CD8-positive, alpha-beta memory T cell (primary cell): ENCODE data around the gene OSBPL9. TPM values are rescaled to one million over a fixed set of nuclear protein-coding genes. Genes with fewer than 3 reads are reported as not detected.
A peak's percentile ranks its signal among the peaks of the same experiment; 100 is the strongest.

Experiments
- CTCF ChIA-PET: fragments of 350-600 bp; sonication (Branson Sonifier 250); formaldehyde crosslinking; loops from one replicate; lab custom pipeline; 2021; ENCODE audit warnings: antibody characterized with exemption; lab: Charles Lee
- POLR2A ChIA-PET: fragments of 350-600 bp; sonication (Branson Sonifier 250); formaldehyde crosslinking; loops from one replicate; lab custom pipeline; 2021; ENCODE audit warnings: antibody characterized with exemption; lab: Charles Lee
- DNase-seq, 5 donors: peaks; one replicate each; pipeline versions ENCODE4 v3.0.0 to v3.0.0-alpha.2; 2020 to 2022; ENCODE audit warnings: mixed read lengths in 1 of 5
- H3K27ac ChIP-seq: one replicate; pipeline ENCODE4 v1.7.0; 2013; ENCODE audit warnings: low read depth, mild to moderate bottlenecking, low read length, moderate library complexity
- H3K27me3 ChIP-seq: 2 replicates; pipeline ENCODE4 v1.7.0; 2013; ENCODE audit warnings: low read length, mild to moderate bottlenecking; ENCODE audit not compliant: insufficient read depth, poor library complexity, severe bottlenecking
- H3K36me3 ChIP-seq: 2 replicates; pipeline ENCODE4 v1.7.0; 2013; ENCODE audit warnings: mild to moderate bottlenecking, low read length, moderate library complexity; ENCODE audit not compliant: insufficient read depth
- H3K4me1 ChIP-seq: 2 replicates; pipeline ENCODE4 v1.7.0; 2013; ENCODE audit warnings: mild to moderate bottlenecking, low read length, moderate library complexity; ENCODE audit not compliant: insufficient read depth
- H3K4me3 ChIP-seq: 2 replicates; pipeline ENCODE4 v1.7.0; 2013; ENCODE audit warnings: mild to moderate bottlenecking, low read length
- H3K9me3 ChIP-seq: 2 replicates; pipeline ENCODE4 v1.7.0; 2013; ENCODE audit warnings: mild to moderate bottlenecking, low read length
- H3K27ac Mint-ChIP-seq, 8 donors: one replicate each; pipeline ENCODE4 v1.8.0; 2020 to 2021; ENCODE audit warnings: mixed read lengths in 8 of 8, mild to moderate bottlenecking in 6 of 8, inconsistent platforms in 3 of 8, moderate library complexity in 3 of 8
- H3K27me3 Mint-ChIP-seq, 2 donors: one replicate each; pipeline ENCODE4 v1.8.0; 2020 to 2021; ENCODE audit warnings: mixed read lengths in 2 of 2, mild to moderate bottlenecking in 1 of 2, moderate library complexity in 1 of 2
- H3K36me3 Mint-ChIP-seq, 3 donors: one replicate each; pipeline ENCODE4 v1.8.0; 2020 to 2021; ENCODE audit warnings: mixed read lengths in 3 of 3, inconsistent platforms in 1 of 3, mild to moderate bottlenecking in 1 of 3
- H3K4me1 Mint-ChIP-seq, 3 donors: one replicate each; pipeline ENCODE4 v1.8.0; 2020 to 2021; ENCODE audit warnings: mixed read lengths in 3 of 3, inconsistent platforms in 1 of 3, mild to moderate bottlenecking in 1 of 3
- H3K4me3 Mint-ChIP-seq, 7 donors: one replicate each; pipeline ENCODE4 v1.8.0; 2020 to 2021; ENCODE audit warnings: mixed read lengths in 7 of 7, mild to moderate bottlenecking in 6 of 7, moderate library complexity in 4 of 7, inconsistent platforms in 2 of 7
- H3K9me3 Mint-ChIP-seq, 5 donors: one replicate each; pipeline ENCODE4 v1.8.0; 2020 to 2022; ENCODE audit warnings: mixed read lengths in 5 of 5, mild to moderate bottlenecking in 3 of 5, moderate library complexity in 2 of 5, inconsistent platforms in 1 of 5
- polyA plus RNA-seq: library from polyadenylated mRNA; unstranded; fragments of 300-500 nt; fragmentation: Illumina TruSeq; gene quantifications from one replicate; pipeline ENCODE4 v1.2.3, GENCODE V29; 2021
- total RNA-seq, 2 experiments: library from RNA; stranded (reverse); gene quantifications; one replicate each; pipeline ENCODE4 v1.2.3, GENCODE V29; 2021

Gene OSBPL9
- total and polyA plus RNA-seq, 3 experiments from 2014 or later = 43.4 to 48.0 (median 47.6) TPM

- peaks cover 3 to 76% (median 35%) of the 10 kb centered on the region in 3 donors for H3K36me3 Mint-ChIP-seq
- no peak overlapping the region for H3K4me3 ChIP-seq
- H3K27ac Mint-ChIP-seq = no peak overlapping the region
- H3K4me1 ChIP-seq = no peaks in the 10 kb centered on the region
- H3K36me3 ChIP-seq = peaks cover 28% of the 10 kb centered on the region
- ChIA-PET CTCF (no interaction called here), POLR2A (no interaction called here)
- H3K27me3 Mint-ChIP-seq = no peaks in the 10 kb centered on the region
- no peaks in the 10 kb centered on the region for H3K9me3 ChIP-seq
- DNase-seq = no peak
- H3K4me3 Mint-ChIP-seq = no peak overlapping the region
- no peaks in the 10 kb centered on the region for H3K9me3 Mint-ChIP-seq
- no peak overlapping the region for H3K27ac ChIP-seq
- no peaks in the 10 kb centered on the region for H3K27me3 ChIP-seq
- peaks cover 11 to 16% (median 14%) of the 10 kb centered on the region in 3 donors for H3K4me1 Mint-ChIP-seq
Measured at GRCh38 chr1:51776408-51776807, 159.5 kb downstream of the OSBPL9 start.

- peaks cover 33% of the 10 kb centered on the region for H3K36me3 ChIP-seq
- CTCF ChIA-PET = no interaction called here
Measured at GRCh38 chr1:51780927-51781326, 164.0 kb downstream of the OSBPL9 start.

DNA sequence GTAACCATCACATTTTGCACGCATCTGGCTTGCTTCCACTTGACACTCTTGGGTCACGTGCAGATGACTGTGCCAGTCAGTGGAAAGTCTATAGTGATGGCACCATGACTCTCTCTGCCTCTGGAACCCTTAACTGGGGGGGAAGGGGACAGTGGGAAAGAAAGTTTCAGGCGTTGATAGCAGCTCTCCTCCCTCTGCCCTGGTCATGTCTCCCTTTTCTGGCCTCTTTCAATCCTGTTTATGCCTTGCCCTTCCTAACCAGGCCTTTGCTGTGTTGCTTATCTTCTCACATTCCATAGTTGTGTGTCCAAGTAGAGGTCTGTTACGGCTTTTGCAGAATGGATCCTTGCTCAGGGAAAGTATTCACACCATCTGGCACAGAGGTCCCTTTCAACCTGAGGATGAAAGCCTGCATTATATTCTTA is 168.1 kb downstream of the OSBPL9 start:
- H3K4me1 Mint-ChIP-seq = no peaks in the 10 kb centered on the region
- no peak overlapping the region for H3K4me3 ChIP-seq
- no peaks in the 10 kb centered on the region for H3K27me3 Mint-ChIP-seq
- ChIA-PET CTCF (no interaction called here), POLR2A (no interaction called here)
- no peaks in the 10 kb centered on the region for H3K9me3 Mint-ChIP-seq
- peaks cover 50% of the 10 kb centered on the region for H3K36me3 ChIP-seq
- peak overlapping the region in 5 of 8 donors; percentile 47 to 91 (median 53) for H3K27ac Mint-ChIP-seq
- no peaks in the 10 kb centered on the region for H3K4me1 ChIP-seq
- peaks cover 0 to 90% (median 27%) of the 10 kb centered on the region in 3 donors for H3K36me3 Mint-ChIP-seq
- H3K4me3 Mint-ChIP-seq = no peak overlapping the region
- H3K27me3 ChIP-seq = no peaks in the 10 kb centered on the region
- H3K9me3 ChIP-seq = no peaks in the 10 kb centered on the region
- DNase-seq = no peak
- H3K27ac ChIP-seq = no peak overlapping the region

More at GRCh38 chr1:51780927-51781326, 164.0 kb downstream of the OSBPL9 start:
- peaks cover 0 to 2% (median 0%) of the 10 kb centered on the region in 3 donors for H3K4me1 Mint-ChIP-seq
- H3K4me1 ChIP-seq = no peaks in the 10 kb centered on the region
- no peak overlapping the region for H3K4me3 ChIP-seq
- H3K27ac ChIP-seq = no peak overlapping the region
- H3K27me3 Mint-ChIP-seq = no peaks in the 10 kb centered on the region
- H3K36me3 Mint-ChIP-seq = peaks cover 0 to 78% (median 27%) of the 10 kb centered on the region in 3 donors
- no peak for DNase-seq
- no peaks in the 10 kb centered on the region for H3K27me3 ChIP-seq
- no peaks in the 10 kb centered on the region for H3K9me3 ChIP-seq
- POLR2A ChIA-PET = no interaction called here
- no peak overlapping the region for H3K27ac Mint-ChIP-seq
- no peak overlapping the region for H3K4me3 Mint-ChIP-seq
- H3K9me3 Mint-ChIP-seq = no peaks in the 10 kb centered on the region

- peak overlapping the region in 3 of 8 donors; percentile 2 to 39 (median 26) for H3K27ac Mint-ChIP-seq
- ChIA-PET CTCF (no interaction called here), POLR2A (interaction anchor here (0.6 kb wide), 1 partner anchor 15 kb away, joined by 3 read pairs; no protein-coding TSS in a partner anchor)
- no peak overlapping the region for H3K4me3 Mint-ChIP-seq
- no peaks in the 10 kb centered on the region for H3K27me3 Mint-ChIP-seq
- Histone ChIP-seq H3K4me3 (no peak overlapping the region), H3K36me3 (peaks cover 83% of the 10 kb centered on the region), H3K4me1 (no peaks in the 10 kb centered on the region), H3K9me3 (no peaks in the 10 kb centered on the region), H3K27ac (no peak overlapping the region), H3K27me3 (no peaks in the 10 kb centered on the region)
- no peak for DNase-seq
- no peaks in the 10 kb centered on the region for H3K4me1 Mint-ChIP-seq
- H3K36me3 Mint-ChIP-seq = peaks cover 0 to 97% (median 39%) of the 10 kb centered on the region in 3 donors
- H3K9me3 Mint-ChIP-seq = no peaks in the 10 kb centered on the region
Measured at GRCh38 chr1:51788938-51789337, 172.0 kb downstream of the OSBPL9 start.

DNA sequence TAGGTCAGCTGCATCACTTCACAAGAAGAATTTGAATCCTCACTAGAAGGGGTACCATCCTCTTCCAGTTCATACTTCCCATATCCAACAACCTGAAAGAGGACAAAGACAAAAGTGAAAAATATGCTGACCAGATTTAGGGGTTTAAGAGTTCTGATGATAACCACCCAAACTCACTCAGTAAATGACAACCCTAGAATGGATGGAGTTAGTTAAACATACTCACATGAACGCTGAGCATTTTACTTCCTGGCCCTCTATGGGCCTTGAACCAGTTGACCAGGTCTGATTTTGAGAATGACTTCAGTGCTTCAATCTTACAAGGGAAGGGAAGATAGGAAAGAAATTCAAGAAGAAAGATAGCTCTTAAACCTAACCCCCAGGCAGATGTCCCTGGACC is 172.4 kb downstream of the OSBPL9 start:
- H3K27me3 ChIP-seq = no peaks in the 10 kb centered on the region
- H3K4me3 Mint-ChIP-seq = no peak overlapping the region
- peak overlapping the region in 3 of 8 donors; percentile 2 to 39 (median 26) for H3K27ac Mint-ChIP-seq
- H3K9me3 ChIP-seq = no peaks in the 10 kb centered on the region
- H3K4me3 ChIP-seq = no peak overlapping the region
- no peaks in the 10 kb centered on the region for H3K4me1 ChIP-seq
- peaks cover 83% of the 10 kb centered on the region for H3K36me3 ChIP-seq
- DNase-seq = no peak
- no peaks in the 10 kb centered on the region for H3K9me3 Mint-ChIP-seq
- H3K4me1 Mint-ChIP-seq = no peaks in the 10 kb centered on the region
- POLR2A ChIA-PET = interaction anchor here (0.6 kb wide), 1 partner anchor 14 kb away, joined by 3 read pairs; no protein-coding TSS in a partner anchor
- peaks cover 0 to 97% (median 39%) of the 10 kb centered on the region in 3 donors for H3K36me3 Mint-ChIP-seq
- H3K27me3 Mint-ChIP-seq = no peaks in the 10 kb centered on the region
- no peak overlapping the region for H3K27ac ChIP-seq
- CTCF ChIA-PET = no interaction called here

DNA sequence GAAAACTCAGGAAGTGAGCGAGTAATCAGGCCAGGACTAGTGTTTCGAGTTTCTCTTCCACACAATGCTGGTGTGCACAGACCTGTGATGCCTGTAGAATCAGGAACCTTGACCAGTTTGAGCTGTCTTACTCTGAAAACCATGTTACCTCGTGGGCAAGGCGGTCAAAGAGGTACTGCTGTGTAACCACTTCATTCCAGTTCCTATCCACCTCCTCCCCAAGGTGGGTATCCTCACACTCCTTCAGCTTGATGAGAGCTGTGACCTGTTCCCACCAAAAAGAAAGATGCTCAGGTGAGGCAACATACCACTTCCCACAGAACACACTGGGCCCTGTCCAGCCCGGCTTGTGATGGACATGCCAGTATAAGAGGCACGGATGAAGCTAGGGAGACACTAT is 173.5 kb downstream of the OSBPL9 start:
- no peaks in the 10 kb centered on the region for H3K9me3 ChIP-seq
- no peak overlapping the region for H3K27ac ChIP-seq
- H3K4me3 Mint-ChIP-seq = no peak overlapping the region
- H3K36me3 ChIP-seq = peaks cover 81% of the 10 kb centered on the region
- no peaks in the 10 kb centered on the region for H3K27me3 ChIP-seq
- H3K27ac Mint-ChIP-seq = peak overlapping the region in 6 of 8 donors; percentile 2 to 80 (median 40)
- no peak for DNase-seq
- H3K4me3 ChIP-seq = no peak overlapping the region
- no peaks in the 10 kb centered on the region for H3K4me1 ChIP-seq
- H3K4me1 Mint-ChIP-seq = peaks cover 0 to 2% (median 0%) of the 10 kb centered on the region in 3 donors
- H3K9me3 Mint-ChIP-seq = no peaks in the 10 kb centered on the region
- ChIA-PET POLR2A (no interaction called here), CTCF (no interaction called here)
- H3K27me3 Mint-ChIP-seq = no peaks in the 10 kb centered on the region
- H3K36me3 Mint-ChIP-seq = peaks cover 0 to 97% (median 45%) of the 10 kb centered on the region in 3 donors

GRCh38 chr1:51791888-51792287 is 175.0 kb downstream of the OSBPL9 start:
- Mint-ChIP-seq H3K27ac (peak overlapping the region in 7 of 8 donors; percentile 28 to 72 (median 39)), H3K9me3 (no peaks in the 10 kb centered on the region), H3K27me3 (no peaks in the 10 kb centered on the region), H3K4me3 (no peak overlapping the region), H3K4me1 (peaks cover 0 to 2% (median 0%) of the 10 kb centered on the region in 3 donors), H3K36me3 (peaks cover 0 to 88% (median 38%) of the 10 kb centered on the region in 3 donors)
- Histone ChIP-seq H3K4me3 (no peak overlapping the region), H3K36me3 (peaks cover 75% of the 10 kb centered on the region), H3K27ac (no peak overlapping the region), H3K4me1 (no peaks in the 10 kb centered on the region), H3K27me3 (no peaks in the 10 kb centered on the region), H3K9me3 (no peaks in the 10 kb centered on the region)
- ChIA-PET CTCF (interaction anchor here (1.3 kb wide), 1 partner anchor 23 kb away, joined by 3 read pairs; no protein-coding TSS in a partner anchor), POLR2A (no interaction called here)
- no peak for DNase-seq

DNA sequence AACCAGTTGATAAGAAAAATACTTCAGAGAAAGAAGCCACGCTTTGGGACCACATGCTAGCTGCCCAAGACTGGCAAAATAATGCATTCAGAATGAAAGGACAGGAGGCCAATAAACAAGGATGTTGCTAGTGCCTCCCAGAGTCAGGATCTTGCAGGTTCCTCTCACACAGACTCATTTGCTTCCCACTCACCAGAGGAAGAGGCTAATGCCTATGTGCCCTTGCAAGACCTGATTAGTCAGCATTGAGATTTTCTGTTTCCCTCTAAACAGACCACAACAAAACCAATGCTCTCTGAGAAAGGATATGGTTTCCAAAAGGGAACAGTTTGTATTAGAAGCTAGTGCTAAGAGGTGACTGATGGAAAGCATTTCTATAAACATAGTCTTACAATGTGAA is 176.0 kb downstream of the OSBPL9 start:
- DNase-seq = no peak
- H3K27me3 Mint-ChIP-seq = no peaks in the 10 kb centered on the region
- CTCF ChIA-PET = no interaction called here
- peaks cover 79% of the 10 kb centered on the region for H3K36me3 ChIP-seq
- POLR2A ChIA-PET = no interaction called here
- peak overlapping the region in 5 of 8 donors; percentile 28 to 81 (median 66) for H3K27ac Mint-ChIP-seq
- no peaks in the 10 kb centered on the region for H3K9me3 Mint-ChIP-seq
- no peak overlapping the region for H3K27ac ChIP-seq
- no peak overlapping the region for H3K4me3 ChIP-seq
- H3K27me3 ChIP-seq = no peaks in the 10 kb centered on the region
- H3K36me3 Mint-ChIP-seq = peaks cover 6 to 88% (median 42%) of the 10 kb centered on the region in 3 donors
- H3K9me3 ChIP-seq = no peaks in the 10 kb centered on the region
- no peaks in the 10 kb centered on the region for H3K4me1 ChIP-seq
- H3K4me1 Mint-ChIP-seq = peaks cover 0 to 2% (median 0%) of the 10 kb centered on the region in 3 donors
- H3K4me3 Mint-ChIP-seq = no peak overlapping the region
